K562 (cell line): Measurements from ENCODE around the gene COX4I2. TPM values are rescaled to one million over a fixed set of nuclear protein-coding genes. Genes with fewer than 3 reads are reported as not detected.
A peak's percentile ranks its signal among the peaks of the same experiment; 100 is the strongest.

Source experiments
- DNMT1 ChIP-seq: fragments of 450-650 bp; IDR thresholded peaks from 2 replicates; pipeline ENCODE4 v1.6.1; 2016; ENCODE audit warnings: antibody characterized with exemption, mild to moderate bottlenecking
- ESRRA ChIP-seq: fragments of 450-650 bp; IDR thresholded peaks from 2 replicates; pipeline ENCODE4 v1.6.1; 2014; ENCODE audit warnings: low read depth, mild to moderate bottlenecking, moderate library complexity, borderline replicate concordance
- GABPA ChIP-seq: fragments of 200-800 bp; sonication (Bioruptor generic); conservative IDR thresholded peaks from 2 replicates; pipeline ENCODE4 v1.6.1; 2016; ENCODE audit warnings: low read depth, missing genetic modification characterization, missing compliant biosample characterization
- GABPB1 ChIP-seq: sonication (generic); formaldehyde crosslinking; IDR thresholded peaks from 2 replicates; pipeline ENCODE4 v1.8.0; 2022; ENCODE audit warnings: mild to moderate bottlenecking, missing genetic modification reagents
- MIER1 ChIP-seq: fragments of 450-650 bp; IDR thresholded peaks from 2 replicates; pipeline ENCODE4 v1.6.1; 2016; ENCODE audit warnings: antibody characterized with exemption, mild to moderate bottlenecking, low read depth
- NR4A1 ChIP-seq, 2 experiments: fragments of 250-450 bp in 1 of 2; fragments of 450-650 bp in 1 of 2; sonication (Bioruptor Pico) in 1 of 2; IDR thresholded peaks; 2 replicates each; pipeline versions ENCODE4 v1.4.0 to v1.6.1; 2016 to 2020; ENCODE audit warnings: mild to moderate bottlenecking in 2 of 2, missing compliant biosample characterization in 1 of 2, missing genetic modification characterization in 1 of 2, moderate library complexity in 1 of 2
- PHF21A ChIP-seq: fragments of 450-650 bp; IDR thresholded peaks from 2 replicates; pipeline ENCODE4 v1.6.1; 2017; ENCODE audit warnings: low read depth, borderline replicate concordance
- RBM17 ChIP-seq: fragments of 200-400 bp; formaldehyde crosslinking; IDR thresholded peaks from 2 replicates; pipeline ENCODE4 v1.6.1; 2017; ENCODE audit warnings: low read depth, mild to moderate bottlenecking, low read length, borderline replicate concordance
- RFX1 ChIP-seq: fragments of 450-650 bp; IDR thresholded peaks from 2 replicates; pipeline ENCODE4 v1.6.1; 2016; ENCODE audit warnings: mild to moderate bottlenecking, moderate library complexity
- ZNF232 ChIP-seq: sonication (generic); formaldehyde crosslinking; IDR thresholded peaks from 2 replicates; pipeline ENCODE4 v1.8.0; 2022; ENCODE audit warnings: mild to moderate bottlenecking, missing genetic modification reagents
- ZNF785 ChIP-seq: fragments of 250-450 bp; sonication (Bioruptor Pico); IDR thresholded peaks from 2 replicates; pipeline ENCODE4 v1.4.0; 2020; ENCODE audit warnings: mild to moderate bottlenecking
- polyA plus RNA-seq, 8 experiments: library from polyadenylated mRNA; depleted of rRNA in 4 of 8; stranded (reverse) in 5 of 8; unstranded in 3 of 8; fragments of >200 nt; fragmentation: Nextera tagmentation in 2 of 8; fragmentation: Illumina TruSeq in 1 of 8; extraction: Ambion mirVana in 2 of 8; extraction: Trizol in 1 of 8; gene quantifications; 2 replicates each; pipeline versions ENCODE4 v1.2.1 to v1.2.3, GENCODE V29; 2011 to 2014; ENCODE audit warnings: inconsistent platforms in 1 of 8, missing spikeins in 1 of 8
- total RNA-seq, 7 experiments: library from RNA; depleted of rRNA in 6 of 7; stranded (reverse); fragments of >200 nt in 6 of 7; fragmentation: Illumina TruSeq in 2 of 7; extraction: Trizol in 2 of 7; gene quantifications; 2 replicates each; pipeline versions ENCODE4 v1.2.1 to v1.2.3, GENCODE V29; 2011 to 2021; ENCODE audit warnings: low replicate concordance in 1 of 7
- TF ChIP-seq, protein P1 (sequence below): fragments of 450-650 bp; formaldehyde crosslinking; conservative IDR thresholded peaks from 2 replicates; pipeline ENCODE4 v1.4.0; 2022; ENCODE audit warnings: mild to moderate bottlenecking, missing genetic modification characterization
- TF ChIP-seq, protein P2 (sequence below): sonication (generic); formaldehyde crosslinking; IDR thresholded peaks from 2 replicates; pipeline ENCODE4 v1.8.1; 2023; ENCODE audit warnings: missing genetic modification reagents, mild to moderate bottlenecking, borderline replicate concordance
- TF ChIP-seq, protein P3 (sequence below): sonication (generic); formaldehyde crosslinking; IDR thresholded peaks from 2 replicates; pipeline ENCODE4 v1.8.0; 2022; ENCODE audit warnings: missing genetic modification reagents, mild to moderate bottlenecking, borderline replicate concordance
- TF ChIP-seq, protein P4 (sequence below): IDR thresholded peaks from 2 replicates; pipeline ENCODE4 v1.6.1; 2011; ENCODE audit not compliant: insufficient read length; ENCODE audit errors: extremely low read depth
- TF ChIP-seq, protein P5 (sequence below): fragments of 450-650 bp; IDR thresholded peaks from 2 replicates; pipeline ENCODE4 v1.6.1; 2014; ENCODE audit warnings: low read depth, mild to moderate bottlenecking, moderate library complexity, borderline replicate concordance

COX4I2 gene
- total and polyA plus RNA-seq, 9 of the 15 experiments (the other 6 are each of a cell fraction or from before 2014, with no cell fraction given): not detected

DNA sequence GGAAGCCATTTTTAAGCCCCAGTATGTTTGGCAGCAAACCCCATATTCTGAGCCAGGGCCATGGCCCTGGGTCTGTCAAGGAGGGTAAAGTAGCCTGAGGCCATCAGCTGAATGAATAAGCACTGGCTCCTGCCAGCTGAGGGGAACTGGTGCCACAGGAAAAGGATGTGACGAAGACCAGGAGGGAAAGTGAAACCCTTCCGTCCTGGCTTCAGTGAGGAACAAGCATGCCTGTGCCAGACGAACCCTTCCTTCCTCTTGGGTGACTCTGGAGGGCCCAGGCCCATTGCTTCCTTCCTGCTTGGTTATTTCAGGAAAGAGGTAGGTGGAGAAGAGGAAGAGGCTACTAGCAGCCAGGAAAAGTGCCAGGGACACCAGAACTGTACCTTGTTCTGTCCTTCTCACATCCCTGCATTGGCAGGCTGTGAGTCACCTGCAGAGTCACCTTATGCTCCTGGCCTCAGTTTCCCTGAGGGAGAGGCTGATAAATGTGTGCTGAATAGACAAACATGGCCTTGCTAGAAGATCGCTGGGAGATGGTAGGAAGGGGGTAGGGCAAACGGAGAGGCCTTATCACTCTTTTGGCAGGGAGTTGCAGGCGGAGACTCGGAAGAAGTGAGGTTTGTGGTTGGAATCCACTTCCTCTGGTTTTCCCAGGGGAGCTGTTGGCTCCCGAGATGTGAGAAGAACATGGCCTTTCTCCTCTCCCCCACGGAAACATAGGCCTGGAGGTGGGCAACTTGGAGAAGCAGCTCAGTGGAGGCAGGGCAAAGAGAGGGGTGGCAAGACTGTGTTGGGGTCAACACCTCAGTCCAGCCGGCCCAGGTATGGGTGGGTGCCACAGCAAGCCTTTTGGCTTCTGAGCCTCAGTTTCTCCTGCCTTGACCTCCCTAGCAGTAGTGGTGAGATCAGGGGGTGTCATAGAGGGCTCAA lies 37.4 kb downstream of the COX4I2 start (continued):
- peak; percentile 77; the same call in 1 of the 2 replicates for TF ChIP-seq NR4A1 (CRISPR knock-in tag; IDR thresholded peaks at IDR 0.05)
- TF ChIP-seq NR4A1 (tag; IDR thresholded peaks at IDR 0.05): peak; percentile 84; the same call in 1 of the 2 replicates
- no peak for TF ChIP-seq ZNF232
- no peak for TF ChIP-seq MIER1
- no peak for TF ChIP-seq RFX1
- TF ChIP-seq PHF21A: no peak
- TF ChIP-seq, protein P1, sequence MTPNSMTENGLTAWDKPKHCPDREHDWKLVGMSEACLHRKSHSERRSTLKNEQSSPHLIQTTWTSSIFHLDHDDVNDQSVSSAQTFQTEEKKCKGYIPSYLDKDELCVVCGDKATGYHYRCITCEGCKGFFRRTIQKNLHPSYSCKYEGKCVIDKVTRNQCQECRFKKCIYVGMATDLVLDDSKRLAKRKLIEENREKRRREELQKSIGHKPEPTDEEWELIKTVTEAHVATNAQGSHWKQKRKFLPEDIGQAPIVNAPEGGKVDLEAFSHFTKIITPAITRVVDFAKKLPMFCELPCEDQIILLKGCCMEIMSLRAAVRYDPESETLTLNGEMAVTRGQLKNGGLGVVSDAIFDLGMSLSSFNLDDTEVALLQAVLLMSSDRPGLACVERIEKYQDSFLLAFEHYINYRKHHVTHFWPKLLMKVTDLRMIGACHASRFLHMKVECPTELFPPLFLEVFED (CRISPR knock-in tag): peak; percentile 93
- TF ChIP-seq RBM17: no peak
- TF ChIP-seq, protein P2, sequence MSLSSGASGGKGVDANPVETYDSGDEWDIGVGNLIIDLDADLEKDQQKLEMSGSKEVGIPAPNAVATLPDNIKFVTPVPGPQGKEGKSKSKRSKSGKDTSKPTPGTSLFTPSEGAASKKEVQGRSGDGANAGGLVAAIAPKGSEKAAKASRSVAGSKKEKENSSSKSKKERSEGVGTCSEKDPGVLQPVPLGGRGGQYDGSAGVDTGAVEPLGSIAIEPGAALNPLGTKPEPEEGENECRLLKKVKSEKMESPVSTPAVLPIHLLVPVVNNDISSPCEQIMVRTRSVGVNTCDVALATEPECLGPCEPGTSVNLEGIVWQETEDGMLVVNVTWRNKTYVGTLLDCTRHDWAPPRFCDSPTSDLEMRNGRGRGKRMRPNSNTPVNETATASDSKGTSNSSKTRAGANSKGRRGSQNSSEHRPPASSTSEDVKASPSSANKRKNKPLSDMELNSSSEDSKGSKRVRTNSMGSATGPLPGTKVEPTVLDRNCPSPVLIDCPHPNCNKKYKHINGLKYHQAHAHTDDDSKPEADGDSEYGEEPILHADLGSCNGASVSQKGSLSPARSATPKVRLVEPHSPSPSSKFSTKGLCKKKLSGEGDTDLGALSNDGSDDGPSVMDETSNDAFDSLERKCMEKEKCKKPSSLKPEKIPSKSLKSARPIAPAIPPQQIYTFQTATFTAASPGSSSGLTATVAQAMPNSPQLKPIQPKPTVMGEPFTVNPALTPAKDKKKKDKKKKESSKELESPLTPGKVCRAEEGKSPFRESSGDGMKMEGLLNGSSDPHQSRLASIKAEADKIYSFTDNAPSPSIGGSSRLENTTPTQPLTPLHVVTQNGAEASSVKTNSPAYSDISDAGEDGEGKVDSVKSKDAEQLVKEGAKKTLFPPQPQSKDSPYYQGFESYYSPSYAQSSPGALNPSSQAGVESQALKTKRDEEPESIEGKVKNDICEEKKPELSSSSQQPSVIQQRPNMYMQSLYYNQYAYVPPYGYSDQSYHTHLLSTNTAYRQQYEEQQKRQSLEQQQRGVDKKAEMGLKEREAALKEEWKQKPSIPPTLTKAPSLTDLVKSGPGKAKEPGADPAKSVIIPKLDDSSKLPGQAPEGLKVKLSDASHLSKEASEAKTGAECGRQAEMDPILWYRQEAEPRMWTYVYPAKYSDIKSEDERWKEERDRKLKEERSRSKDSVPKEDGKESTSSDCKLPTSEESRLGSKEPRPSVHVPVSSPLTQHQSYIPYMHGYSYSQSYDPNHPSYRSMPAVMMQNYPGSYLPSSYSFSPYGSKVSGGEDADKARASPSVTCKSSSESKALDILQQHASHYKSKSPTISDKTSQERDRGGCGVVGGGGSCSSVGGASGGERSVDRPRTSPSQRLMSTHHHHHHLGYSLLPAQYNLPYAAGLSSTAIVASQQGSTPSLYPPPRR (CRISPR knock-in tag): no peak
- 0 out of 2 replicates have a peak, but pooled peaks have one; percentile 47 for TF ChIP-seq DNMT1
- TF ChIP-seq, protein P3, sequence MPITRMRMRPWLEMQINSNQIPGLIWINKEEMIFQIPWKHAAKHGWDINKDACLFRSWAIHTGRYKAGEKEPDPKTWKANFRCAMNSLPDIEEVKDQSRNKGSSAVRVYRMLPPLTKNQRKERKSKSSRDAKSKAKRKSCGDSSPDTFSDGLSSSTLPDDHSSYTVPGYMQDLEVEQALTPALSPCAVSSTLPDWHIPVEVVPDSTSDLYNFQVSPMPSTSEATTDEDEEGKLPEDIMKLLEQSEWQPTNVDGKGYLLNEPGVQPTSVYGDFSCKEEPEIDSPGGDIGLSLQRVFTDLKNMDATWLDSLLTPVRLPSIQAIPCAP: no peak
- TF ChIP-seq GABPB1 (CRISPR knock-in tag): peak; percentile 60; the same call in 1 of the 2 replicates
- peak; percentile 85 for TF ChIP-seq GABPA
- TF ChIP-seq, protein P4, sequence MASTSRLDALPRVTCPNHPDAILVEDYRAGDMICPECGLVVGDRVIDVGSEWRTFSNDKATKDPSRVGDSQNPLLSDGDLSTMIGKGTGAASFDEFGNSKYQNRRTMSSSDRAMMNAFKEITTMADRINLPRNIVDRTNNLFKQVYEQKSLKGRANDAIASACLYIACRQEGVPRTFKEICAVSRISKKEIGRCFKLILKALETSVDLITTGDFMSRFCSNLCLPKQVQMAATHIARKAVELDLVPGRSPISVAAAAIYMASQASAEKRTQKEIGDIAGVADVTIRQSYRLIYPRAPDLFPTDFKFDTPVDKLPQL: no peak
- no peak for TF ChIP-seq ZNF785 (CRISPR knock-in tag)
- TF ChIP-seq, protein P5, sequence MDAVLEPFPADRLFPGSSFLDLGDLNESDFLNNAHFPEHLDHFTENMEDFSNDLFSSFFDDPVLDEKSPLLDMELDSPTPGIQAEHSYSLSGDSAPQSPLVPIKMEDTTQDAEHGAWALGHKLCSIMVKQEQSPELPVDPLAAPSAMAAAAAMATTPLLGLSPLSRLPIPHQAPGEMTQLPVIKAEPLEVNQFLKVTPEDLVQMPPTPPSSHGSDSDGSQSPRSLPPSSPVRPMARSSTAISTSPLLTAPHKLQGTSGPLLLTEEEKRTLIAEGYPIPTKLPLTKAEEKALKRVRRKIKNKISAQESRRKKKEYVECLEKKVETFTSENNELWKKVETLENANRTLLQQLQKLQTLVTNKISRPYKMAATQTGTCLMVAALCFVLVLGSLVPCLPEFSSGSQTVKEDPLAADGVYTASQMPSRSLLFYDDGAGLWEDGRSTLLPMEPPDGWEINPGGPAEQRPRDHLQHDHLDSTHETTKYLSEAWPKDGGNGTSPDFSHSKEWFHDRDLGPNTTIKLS: peak; percentile 40; the same call in 1 of the 2 replicates
- TF ChIP-seq ESRRA: peak; percentile 82; the same call in 1 of the 2 replicates
